GM12878 (cell line): ENCODE data around the gene TRPM8. TPM values are rescaled to one million over a fixed set of nuclear protein-coding genes. Genes with fewer than 3 reads are reported as not detected.
"Not testable (repeated sequence)": the region's sequence is repeated elsewhere in the genome, so short reads cannot be mapped to it uniquely, and the experiment has no call there.

ENCODE experiments used
- ATAC-seq: fragments of 200-7000 bp; cut with Tn5 transposase; 3 replicates; pipeline ENCODE4 v1.9.1; 2020; ENCODE audit warnings: mild to moderate bottlenecking, moderate library complexity
- BruUV-seq: library from RNA; stranded (reverse); fragments of 400-500 nt; replicated peaks from 2 replicates; lab custom pipeline; 2021; lab: Mats Ljungman, UMichigan
- CTCF ChIA-PET: fragments of 300-600 bp; sonication (Branson Sonifier 250); formaldehyde crosslinking; extraction: SDS; loops from one replicate; lab custom pipeline; 2021; ENCODE audit warnings: inconsistent platforms; lab: Yijun Ruan, JAX
- POLR2A ChIA-PET: fragments of 350-600 bp; formaldehyde crosslinking; extraction: SDS; loops from one replicate; lab custom pipeline; 2021; ENCODE audit warnings: inconsistent platforms; lab: Charles Lee
- RAD21 ChIA-PET: fragments of 300-600 bp; sonication (Branson Sonifier 250); formaldehyde crosslinking; loops from one replicate; lab custom pipeline; 2023; ENCODE audit warnings: antibody characterized with exemption; ENCODE audit not compliant: unreplicated experiment; lab: Charles Lee
- SMC1A ChIA-PET: fragments of 300-600 bp; sonication (Branson Sonifier 250); formaldehyde crosslinking; loops from one replicate; lab custom pipeline; 2023; ENCODE audit not compliant: unreplicated experiment, uncharacterized antibody; lab: Charles Lee
- DNase-seq: peaks from one replicate; pipeline ENCODE4 v3.0.0-alpha.2; 2011; ENCODE audit warnings: low read depth, low spot score
- FAIRE-seq: peaks from 3 replicates; lab custom pipeline; 2011; peaks lifted over from hg19 to GRCh38; lab: Jason Lieb, UNC
- H2AFZ ChIP-seq: 2 replicates; pipeline ENCODE4 v1.6.0; 2011; ENCODE audit warnings: low read depth, low read length, control low read depth; ENCODE audit not compliant: control insufficient read depth
- H3K27ac ChIP-seq: 2 replicates; pipeline ENCODE4 v1.5.1; 2011; ENCODE audit warnings: control low read depth; ENCODE audit not compliant: control insufficient read depth, insufficient read depth
- H3K27me3 ChIP-seq, 2 experiments: replicated peaks in 1 of 2; 2 replicates each; pipeline versions ENCODE4 v1.6.0 to v1.6.1; 2011; ENCODE audit warnings: low read length in 1 of 2; ENCODE audit not compliant: control insufficient read depth in 2 of 2, insufficient read depth in 2 of 2
- H3K36me3 ChIP-seq, 2 experiments: 2 replicates each; pipeline ENCODE4 v1.5.1; 2011; ENCODE audit warnings: low read length in 1 of 2; ENCODE audit not compliant: control insufficient read depth in 2 of 2, insufficient read depth in 2 of 2
- H3K4me1 ChIP-seq: 2 replicates; pipeline ENCODE4 v1.6.1; 2011; ENCODE audit warnings: mild to moderate bottlenecking, low read length, moderate library complexity, mixed read lengths; ENCODE audit not compliant: control insufficient read depth, insufficient read depth
- H3K4me2 ChIP-seq: 2 replicates; pipeline ENCODE4 v1.6.0; 2011; ENCODE audit warnings: control low read depth; ENCODE audit not compliant: control insufficient read depth, insufficient read depth
- H3K4me3 ChIP-seq: fragments of 200-600 bp; sonication (generic); 2 replicates; pipeline ENCODE4 v1.5.1; 2016
- H3K79me2 ChIP-seq: 2 replicates; pipeline ENCODE4 v1.6.0; 2011; ENCODE audit warnings: low read length; ENCODE audit not compliant: control insufficient read depth, insufficient read depth
- H3K9ac ChIP-seq: 2 replicates; pipeline ENCODE4 v1.8.0; 2011; ENCODE audit warnings: low read length, control low read depth, mixed read lengths; ENCODE audit not compliant: control insufficient read depth, insufficient read depth
- H3K9me3 ChIP-seq: replicated peaks from 3 replicates; pipeline ENCODE4 v1.5.1; 2011; ENCODE audit warnings: mild to moderate bottlenecking, low read length; ENCODE audit not compliant: control insufficient read depth, insufficient read depth
- H4K20me1 ChIP-seq: 2 replicates; pipeline ENCODE4 v1.6.0; 2011; ENCODE audit not compliant: control insufficient read depth, insufficient read depth
- CBX5 ChIP-seq: sonication (generic); IDR thresholded peaks from 2 replicates; pipeline ENCODE4 v1.6.1; 2016; ENCODE audit warnings: low read depth, moderate library complexity, mild to moderate bottlenecking, inconsistent platforms
- ETV6 ChIP-seq, 2 experiments: fragments of 450-650 bp in 1 of 2; IDR thresholded peaks in 1 of 2; conservative IDR thresholded peaks in 1 of 2; 2 replicates each; pipeline ENCODE4 v1.6.1; 2014; ENCODE audit warnings: antibody characterized with exemption in 1 of 2, borderline replicate concordance in 1 of 2, low read depth in 1 of 2, mild to moderate bottlenecking in 1 of 2, moderate library complexity in 1 of 2
- IKZF1 ChIP-seq: fragments of 450-650 bp; conservative IDR thresholded peaks from 2 replicates; pipeline ENCODE4 v1.6.1; 2017; ENCODE audit warnings: antibody characterized with exemption, mild to moderate bottlenecking
- RELA ChIP-seq: fragments of 450-650 bp; IDR thresholded peaks from 2 replicates; pipeline ENCODE4 v1.8.0; 2014; ENCODE audit warnings: borderline replicate concordance; ENCODE audit not compliant: partially characterized antibody
- RUNX3 ChIP-seq: IDR thresholded peaks from 2 replicates; pipeline ENCODE4 v1.6.1; 2012; ENCODE audit warnings: low read length, inconsistent platforms
- WGBS: methylation state at CpG from one replicate; pipeline ENCODE4 v1.1.6; 2016; ENCODE audit warnings: low lambda C conversion rate; ENCODE audit not compliant: insufficient replicate concordance, insufficient coverage; ENCODE audit errors: missing lambda C conversion rate; 5-methylcytosine and 5-hydroxymethylcytosine counted together
- in situ Hi-C: fragments of 300-500 bp; cut with MboI; formaldehyde crosslinking; loops from 9 replicates; pipeline ENCODE4 v1.14.3; 2018; ENCODE audit warnings: mixed read lengths
- intact Hi-C: fragments of 100-400 bp; cut with micrococcal nuclease; formaldehyde crosslinking; loops from one replicate; pipeline ENCODE4 v1.14.2; 2022; ENCODE audit not compliant: unreplicated experiment
- polyA plus RNA-seq, 11 experiments: library from polyadenylated mRNA; depleted of rRNA in 4 of 11; unstranded in 6 of 11; stranded (reverse) in 5 of 11; fragments of >200 nt; fragmentation: Nextera tagmentation in 4 of 11; fragmentation: Illumina TruSeq in 1 of 11; extraction: Ambion mirVana in 4 of 11; extraction: Trizol in 1 of 11; gene quantifications; 1 replicate in 1 of 11; 2 replicates in 10 of 11; pipeline versions ENCODE4 v1.2.1 to v1.2.3, GENCODE V29; 2011 to 2016; ENCODE audit warnings: inconsistent platforms in 2 of 11, missing spikeins in 2 of 11, low read depth in 1 of 11
- total RNA-seq, 4 experiments: library from RNA; depleted of rRNA in 3 of 4; stranded (reverse); fragments of >200 nt in 3 of 4; fragmentation: Illumina TruSeq in 1 of 4; extraction: Trizol in 1 of 4; gene quantifications; 2 replicates each; pipeline versions ENCODE4 v1.2.1 to v1.2.3, GENCODE V29; 2013 to 2021

TRPM8 gene
- total and polyA plus RNA-seq, 10 of the 15 experiments (the other 5 are each of a cell fraction or from before 2014, with no cell fraction given) = 3.9 TPM; not detected in 9

- no peak for TF ChIP-seq RELA
- TF ChIP-seq CBX5 = no peak
Measured at GRCh38 chr2:233967164-233967563, 50.0 kb downstream of the TRPM8 start (continued).

DNA sequence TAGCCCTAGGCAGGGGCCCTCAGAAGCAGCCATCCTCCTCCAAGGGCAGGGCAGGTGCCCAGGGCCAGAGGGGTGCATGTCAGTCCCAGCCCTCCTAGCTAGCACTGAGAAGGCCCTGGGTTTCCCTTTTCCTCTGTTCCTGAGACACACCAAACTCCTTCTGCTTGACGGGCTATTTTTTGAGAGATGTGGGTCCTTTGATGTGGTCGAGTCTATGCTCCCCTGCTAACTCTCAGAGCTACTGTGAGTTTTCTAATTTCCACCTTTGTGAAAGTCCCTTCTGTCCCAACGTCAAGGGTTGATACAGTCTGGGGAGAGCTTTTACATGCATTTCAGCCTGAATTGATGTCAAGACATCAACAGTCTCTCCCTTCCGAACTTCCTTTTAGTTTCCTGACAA is 51.4 kb downstream of the TRPM8 start:
- Histone ChIP-seq H4K20me1 (no peaks in the 10 kb centered on the region), H3K36me3 (no peaks in the 10 kb centered on the region), H3K9ac (no peak overlapping the region), H3K4me1 (no peaks in the 10 kb centered on the region), H2AFZ (no peak overlapping the region), H3K27me3 (no peaks in the 10 kb centered on the region; a peak in 1 of 4 replicates), H3K4me2 (no peak overlapping the region), H3K9me3 (no peaks in the 10 kb centered on the region), H3K79me2 (no peaks in the 10 kb centered on the region), H3K27ac (no peak overlapping the region), H3K4me3 (no peak overlapping the region)
- DNase-seq (no peak), FAIRE-seq (no peak), ATAC-seq (no peak; the same call in 2 of the 3 replicates)
- no TSS peak for BruUV-seq
- WGBS = 14% methylated on average over 4 of the region's 4 CpGs
- RAD21 ChIA-PET = no interaction called here
- CTCF ChIA-PET = no interaction called here
- POLR2A ChIA-PET = no interaction called here
- TF ChIP-seq RUNX3 (0 out of 2 replicates have a peak, but pooled peaks have one; percentile 11), IKZF1 (peak; percentile 45; the same call in 1 of the 2 replicates), ETV6 (conservative IDR thresholded peaks at IDR 0.05 in 1 of 2, IDR thresholded peaks at IDR 0.05 in 1 of 2; ENCODE audit: borderline replicate concordance in 1 of 2, low read depth in 1 of 2) (no peak)
- in situ Hi-C loops (no loop called here), intact Hi-C loops (no loop called here)
- SMC1A ChIA-PET = interaction anchor here (1.0 kb wide), 1 partner anchor 68 kb away, joined by 3 read pairs; no protein-coding TSS in a partner anchor

DNA sequence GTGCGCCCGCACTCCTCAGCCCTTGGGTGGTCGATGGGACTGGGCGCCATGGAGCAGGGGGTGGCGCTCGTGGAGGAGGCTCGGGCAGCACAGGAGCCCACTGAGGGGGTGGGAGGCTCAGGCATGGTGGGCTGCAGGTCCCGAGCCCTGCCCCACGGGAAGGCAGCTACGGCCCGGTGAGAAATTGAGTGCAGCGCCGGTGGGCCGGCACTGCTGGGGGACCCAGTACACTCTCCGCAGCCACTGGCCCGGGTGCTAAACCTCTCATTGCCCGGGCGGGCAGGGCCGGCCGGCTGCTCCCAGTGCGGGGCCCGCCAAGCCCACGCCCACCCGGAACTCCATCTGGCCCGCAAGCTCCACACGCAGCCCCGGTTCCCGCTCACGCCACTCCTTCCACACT is 55.3 kb downstream of the TRPM8 start:
- intact Hi-C loops, H3K27me3 ChIP-seq, SMC1A ChIA-PET, H3K4me3 ChIP-seq, H4K20me1 ChIP-seq, H3K79me2 ChIP-seq, ATAC-seq, CTCF ChIA-PET, H3K4me2 ChIP-seq, H3K36me3 ChIP-seq, RAD21 ChIA-PET, H3K27ac ChIP-seq, H3K9me3 ChIP-seq, H3K4me1 ChIP-seq, FAIRE-seq, DNase-seq, H3K9ac ChIP-seq, BruUV-seq, H2AFZ ChIP-seq, in situ Hi-C loops, POLR2A ChIA-PET: not testable (repeated sequence)
- 70% methylated on average over 19 of the region's 29 CpGs for WGBS
